Stomach (tissue), 9 donors: Measurements from ENCODE around the gene FRMD5. TPM values are rescaled to one million over a fixed set of nuclear protein-coding genes. Genes with fewer than 3 reads are reported as not detected.

Experiments used
- DNase-seq, 2 donors: peaks; one replicate each; pipeline versions ENCODE4 v3.0.0 to v3.0.0-alpha.2; 2013 to 2019
- H3K27ac ChIP-seq, 5 donors: fragments of 200-600 bp in 4 of 5; sonication (generic) in 4 of 5; one replicate each; pipeline ENCODE4 v1.5.1; 2013 to 2019; ENCODE audit warnings: mild to moderate bottlenecking in 1 of 5, moderate library complexity in 1 of 5
- H3K27me3 ChIP-seq, 3 donors: fragments of 200-600 bp; sonication (generic); one replicate each; pipeline ENCODE4 v1.5.1; 2017 to 2019; ENCODE audit warnings: mixed run types in 1 of 3
- H3K36me3 ChIP-seq, 4 donors: fragments of 200-600 bp; sonication (generic); 1 replicate in 3 of 4; 2 replicates in 1 of 4; pipeline ENCODE4 v1.5.1; 2016 to 2019
- H3K4me1 ChIP-seq, 4 donors: fragments of 200-600 bp; sonication (generic); one replicate each; pipeline ENCODE4 v1.5.1; 2016 to 2019
- H3K4me3 ChIP-seq, 4 donors: fragments of 200-600 bp; sonication (generic) in 3 of 4; one replicate each; pipeline ENCODE4 v1.5.1; 2016 to 2019; ENCODE audit warnings: mild to moderate bottlenecking in 1 of 4
- H3K9me3 ChIP-seq, 4 donors: fragments of 200-600 bp; sonication (generic); one replicate each; pipeline ENCODE4 v1.5.1; 2016 to 2019
- EP300 ChIP-seq: sonication (generic); formaldehyde crosslinking; IDR thresholded peaks from one replicate; pipeline ENCODE4 v1.6.1; 2017; ENCODE audit warnings: antibody characterized with exemption
- POLR2A ChIP-seq, 4 donors: fragments of 450-650 bp; IDR thresholded peaks; one replicate each; pipeline ENCODE4 v1.6.1; 2016; ENCODE audit warnings: antibody characterized with exemption in 4 of 4, control low read depth in 2 of 4, mild to moderate bottlenecking in 1 of 4, moderate library complexity in 1 of 4
- POLR2AphosphoS5 ChIP-seq, 3 donors: sonication (generic); formaldehyde crosslinking; IDR thresholded peaks; one replicate each; pipeline ENCODE4 v1.6.1; 2016; ENCODE audit warnings: antibody characterized with exemption in 3 of 3
- WGBS, 5 donors: extraction: QIAGEN DNeasy Blood & Tissue Kit in 3 of 5; methylation state at CpG; one replicate each; pipeline versions ENCODE4 v1.1.5 to v1.1.7; 2013 to 2018; 5-methylcytosine and 5-hydroxymethylcytosine counted together
- intact Hi-C: fragments of 100-400 bp; cut with DNase I; formaldehyde crosslinking; loops from one replicate; pipeline ENCODE4 v1.15.1; 2023; ENCODE audit warnings: low total_unique reads
- polyA plus RNA-seq, 3 donors: library from polyadenylated mRNA; stranded (reverse); fragments of 200-250 nt; gene quantifications; one replicate each; pipeline ENCODE4 v1.2.3, GENCODE V29; 2013
- total RNA-seq, 5 donors: library from RNA; depleted of rRNA; stranded (reverse); fragments of >200 nt; gene quantifications; one replicate each; pipeline versions ENCODE4 v1.1.0 to v1.2.3, GENCODE V29; 2014 to 2016
- TF ChIP-seq, protein P1 (sequence below), 7 experiments: fragments of 450-650 bp in 4 of 7; fragments of 200-600 bp in 3 of 7; sonication (generic) in 3 of 7; IDR thresholded peaks; one replicate each; pipeline ENCODE4 v1.5.1; 2016 to 2019; ENCODE audit warnings: antibody characterized with exemption in 7 of 7, control low read depth in 2 of 7, mild to moderate bottlenecking in 1 of 7
- donor health status: healthy with polysubstance abuse.
- donor health status: Bipolar disorder and iron deficiency.
- donor health status: healthy.

FRMD5 gene
- total and polyA plus RNA-seq, 8 donors, result 0.40 to 13.0 (median 2.5) TPM

DNA sequence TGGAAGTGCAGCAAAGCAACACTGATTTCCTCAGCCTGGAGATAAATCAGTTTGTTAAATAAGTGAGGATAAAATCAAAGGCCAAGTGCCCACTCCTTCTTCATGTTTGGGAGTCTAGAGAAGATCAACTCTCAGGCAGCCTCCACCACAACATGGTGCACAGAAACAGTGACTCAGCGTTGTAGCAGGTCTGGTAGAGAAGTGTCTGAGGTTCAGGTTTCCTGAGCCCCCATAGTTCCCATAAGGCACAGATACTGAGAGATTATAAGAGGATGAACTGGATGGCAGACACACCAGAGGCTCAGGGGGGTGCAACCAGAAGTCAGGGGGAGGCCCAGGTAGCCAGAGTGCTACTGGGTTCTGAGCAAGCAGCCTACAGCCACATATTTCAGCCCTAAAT lies 166.7 kb downstream of the FRMD5 start:
- H3K27ac ChIP-seq, result no peak overlapping the region
- intact Hi-C loops, result no loop called here
- 69 to 91% (median 80%) methylated on average over 1 of the region's 1 CpG for WGBS, 5 donors
- H3K4me1 ChIP-seq, result no peaks in the 10 kb centered on the region
- H3K36me3 ChIP-seq, result no peaks in the 10 kb centered on the region
- H3K4me3 ChIP-seq, result no peak overlapping the region
- H3K27me3 ChIP-seq, result no peaks in the 10 kb centered on the region
- TF ChIP-seq, protein P1, sequence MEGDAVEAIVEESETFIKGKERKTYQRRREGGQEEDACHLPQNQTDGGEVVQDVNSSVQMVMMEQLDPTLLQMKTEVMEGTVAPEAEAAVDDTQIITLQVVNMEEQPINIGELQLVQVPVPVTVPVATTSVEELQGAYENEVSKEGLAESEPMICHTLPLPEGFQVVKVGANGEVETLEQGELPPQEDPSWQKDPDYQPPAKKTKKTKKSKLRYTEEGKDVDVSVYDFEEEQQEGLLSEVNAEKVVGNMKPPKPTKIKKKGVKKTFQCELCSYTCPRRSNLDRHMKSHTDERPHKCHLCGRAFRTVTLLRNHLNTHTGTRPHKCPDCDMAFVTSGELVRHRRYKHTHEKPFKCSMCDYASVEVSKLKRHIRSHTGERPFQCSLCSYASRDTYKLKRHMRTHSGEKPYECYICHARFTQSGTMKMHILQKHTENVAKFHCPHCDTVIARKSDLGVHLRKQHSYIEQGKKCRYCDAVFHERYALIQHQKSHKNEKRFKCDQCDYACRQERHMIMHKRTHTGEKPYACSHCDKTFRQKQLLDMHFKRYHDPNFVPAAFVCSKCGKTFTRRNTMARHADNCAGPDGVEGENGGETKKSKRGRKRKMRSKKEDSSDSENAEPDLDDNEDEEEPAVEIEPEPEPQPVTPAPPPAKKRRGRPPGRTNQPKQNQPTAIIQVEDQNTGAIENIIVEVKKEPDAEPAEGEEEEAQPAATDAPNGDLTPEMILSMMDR (IDR thresholded peaks at IDR 0.05), result no peak
- no peak for TF ChIP-seq POLR2A (IDR thresholded peaks at IDR 0.05)
- TF ChIP-seq POLR2AphosphoS5 (IDR thresholded peaks at IDR 0.05), result no peak
- no peak for TF ChIP-seq EP300
- no peak for DNase-seq
- H3K9me3 ChIP-seq, result no peaks in the 10 kb centered on the region

DNA sequence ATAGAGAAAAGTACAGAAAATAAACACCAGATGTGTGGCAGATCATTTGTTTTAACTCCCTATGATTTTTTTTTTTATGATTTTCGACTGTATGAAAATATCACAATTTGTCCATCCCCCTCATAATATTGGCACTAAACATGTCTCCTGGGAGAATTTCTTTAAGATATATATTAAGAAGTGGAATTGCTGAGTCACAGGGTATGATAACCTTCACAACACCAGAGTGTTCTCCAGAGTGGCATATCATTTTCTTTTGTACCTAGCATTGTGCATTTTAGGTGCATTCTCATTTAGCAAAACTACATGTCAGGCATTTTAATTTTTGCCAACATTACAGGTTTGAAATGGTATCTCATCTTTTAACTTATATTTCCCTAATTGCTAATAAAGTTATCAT lies 170.9 kb downstream of the FRMD5 start:
- no peak for DNase-seq
- intact Hi-C loops, result no loop called here
- H3K36me3 ChIP-seq, result no peaks in the 10 kb centered on the region
- TF ChIP-seq POLR2A (IDR thresholded peaks at IDR 0.05) (no peak), EP300 (no peak), POLR2AphosphoS5 (IDR thresholded peaks at IDR 0.05) (no peak)
- TF ChIP-seq, protein P1 (IDR thresholded peaks at IDR 0.05), result no peak
- H3K9me3 ChIP-seq, result peaks cover 0 to 6% (median 0%) of the 10 kb centered on the region in 4 donors
- no peak overlapping the region for H3K27ac ChIP-seq
- no peaks in the 10 kb centered on the region for H3K4me1 ChIP-seq
- no peaks in the 10 kb centered on the region for H3K27me3 ChIP-seq
- H3K4me3 ChIP-seq, result no peak overlapping the region
- WGBS, 5 donors, result 77 to 86% (median 81%) methylated on average over 1 of the region's 1 CpG

DNA sequence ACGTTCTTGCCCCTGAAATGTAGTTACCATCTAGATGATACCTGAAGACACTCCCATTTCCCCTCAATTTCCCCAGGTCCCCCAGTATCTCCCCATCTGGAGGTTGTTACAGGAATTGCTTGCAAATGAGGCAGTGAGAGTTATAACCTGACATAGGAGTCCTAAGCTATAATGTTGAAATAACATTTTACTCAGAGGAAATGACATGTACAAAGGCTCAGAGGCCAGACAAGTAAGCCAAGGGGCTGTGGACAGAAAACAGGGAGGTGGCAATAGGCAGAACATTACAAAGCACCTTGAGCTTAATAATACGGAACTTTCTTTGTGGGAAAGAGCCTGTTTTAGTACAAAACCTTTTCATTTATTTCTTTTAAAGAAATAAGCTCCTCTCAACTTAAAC lies 171.9 kb downstream of the FRMD5 start:
- peaks cover 0 to 6% (median 0%) of the 10 kb centered on the region in 4 donors for H3K9me3 ChIP-seq
- H3K27me3 ChIP-seq, result no peaks in the 10 kb centered on the region
- H3K36me3 ChIP-seq, result no peaks in the 10 kb centered on the region
- H3K4me1 ChIP-seq, result peaks cover 0 to 3% (median 1%) of the 10 kb centered on the region in 4 donors
- H3K27ac ChIP-seq, result no peak overlapping the region
- no peak overlapping the region for H3K4me3 ChIP-seq
- intact Hi-C loops, result no loop called here
- TF ChIP-seq, protein P1 (IDR thresholded peaks at IDR 0.05), result no peak
- TF ChIP-seq EP300, result no peak
- TF ChIP-seq POLR2AphosphoS5 (IDR thresholded peaks at IDR 0.05), result no peak
- TF ChIP-seq POLR2A (IDR thresholded peaks at IDR 0.05), result no peak
- no peak for DNase-seq
- 76 to 87% (median 86%) methylated on average over 2 of the region's 2 CpGs for WGBS, 5 donors

DNA sequence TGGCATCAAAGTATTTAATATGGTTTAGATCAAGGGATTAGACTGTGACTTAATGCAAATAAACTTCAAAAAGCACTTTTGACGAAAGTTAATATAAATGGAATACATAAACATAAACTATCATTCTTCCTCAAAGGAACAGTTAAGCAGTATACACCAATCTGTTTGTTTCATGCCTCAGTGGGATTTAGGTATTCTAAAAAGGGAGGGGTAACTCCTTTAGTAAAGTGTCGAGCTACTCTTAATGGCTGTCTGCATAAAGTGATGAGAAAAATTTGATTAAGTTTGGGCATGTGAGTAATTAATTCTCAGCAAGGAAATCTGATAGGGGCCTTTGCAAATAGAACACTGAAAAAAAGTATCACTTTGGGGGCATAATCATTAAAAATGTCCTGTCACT lies 176.9 kb downstream of the FRMD5 start:
- Histone ChIP-seq H3K9me3 (peaks cover 0 to 5% (median 0%) of the 10 kb centered on the region in 4 donors), H3K4me1 (peaks cover 0 to 12% (median 4%) of the 10 kb centered on the region in 4 donors), H3K36me3 (no peaks in the 10 kb centered on the region), H3K4me3 (no peak overlapping the region), H3K27me3 (no peaks in the 10 kb centered on the region), H3K27ac (no peak overlapping the region)
- TF ChIP-seq POLR2A (IDR thresholded peaks at IDR 0.05) (no peak), POLR2AphosphoS5 (IDR thresholded peaks at IDR 0.05) (no peak), EP300 (no peak)
- TF ChIP-seq, protein P1 (IDR thresholded peaks at IDR 0.05), result no peak
- no peak for DNase-seq
- WGBS, 5 donors, result 21 to 32% (median 26%) methylated on average over 2 of the region's 2 CpGs
- intact Hi-C loops, result no loop called here
